Prostate gland (tissue), 2 donors: ENCODE results near the gene PNPLA5.

ENCODE experiments used
- CTCF ChIP-seq, 4 experiments: fragments of 200-600 bp in 2 of 4; fragments of 450-650 bp in 2 of 4; sonication (generic) in 2 of 4; IDR thresholded peaks; 1 replicate in 3 of 4; 2 replicates in 1 of 4; pipeline ENCODE4 v1.5.1; 2016 to 2019; ENCODE audit warnings: antibody characterized with exemption in 4 of 4, mild to moderate bottlenecking in 2 of 4, moderate library complexity in 2 of 4
- POLR2A ChIP-seq: fragments of 450-650 bp; IDR thresholded peaks from one replicate; pipeline ENCODE4 v1.6.1; 2016; ENCODE audit warnings: antibody characterized with exemption, mild to moderate bottlenecking

GRCh38 chr22:43905681-43906080 is 13.9 kb upstream of the PNPLA5 start:
- TF ChIP-seq CTCF (IDR thresholded peaks at IDR 0.05) (no peak), POLR2A (no peak)
